HCEC 1CT (cell line): ENCODE results near the gene ZNF547.

Source experiments
- DNase-seq: peaks from one replicate; pipeline ENCODE4 v3.0.0-alpha.2; 2017

The ZNF547 gene

GRCh38 chr19:57362997-57363687 is at the start of gene ZNF547, which contains the start of gene TRAPPC2B:
Gene ZNF547, plus strand, starts transcription at chr19:57363551. Its CDS starts 5,005 bp downstream, at chr19:57368556.
Gene TRAPPC2B, plus strand, starts transcription at chr19:57363551. Its CDS starts 1,283 bp downstream, at chr19:57364834.
- peak; percentile 99 for DNase-seq

GRCh38 chr19:57314146-57314545 is 49.2 kb upstream of the ZNF547 start:
- DNase-seq = no peak

GRCh38 chr19:57317503-57317902 is 45.8 kb upstream of the ZNF547 start:
- no peak for DNase-seq

GRCh38 chr19:57319869-57320179 is 43.5 kb upstream of the ZNF547 start:
- DNase-seq = no peak

- peak; percentile 95 for DNase-seq
Measured at GRCh38 chr19:57320180-57321084, 42.9 kb upstream of the ZNF547 start, which contains the start of gene ZNF543. Gene ZNF543, plus strand, starts transcription at chr19:57320472. Its CDS starts 382 bp downstream, at chr19:57320854.

- no peak for DNase-seq
Measured at GRCh38 chr19:57321116-57321515, 42.2 kb upstream of the ZNF547 start.

GRCh38 chr19:57321751-57322150 is 41.6 kb upstream of the ZNF547 start:
- DNase-seq = no peak

- DNase-seq = no peak
Measured at GRCh38 chr19:57324992-57325391, 38.4 kb upstream of the ZNF547 start.

- no peak for DNase-seq
Measured at GRCh38 chr19:57327993-57328392, 35.4 kb upstream of the ZNF547 start.

- no peak for DNase-seq
Measured at GRCh38 chr19:57334191-57334590, 29.2 kb upstream of the ZNF547 start.

GRCh38 chr19:57338877-57339276 is 24.5 kb upstream of the ZNF547 start:
- peak; percentile 60 for DNase-seq

- no peak for DNase-seq
Measured at GRCh38 chr19:57342582-57342981, 20.8 kb upstream of the ZNF547 start.

GRCh38 chr19:57348136-57348535 is 15.2 kb upstream of the ZNF547 start:
- peak; percentile 55 for DNase-seq

GRCh38 chr19:57350877-57351805 is 12.2 kb upstream of the ZNF547 start, which contains the start of gene ZNF304:
Gene ZNF304, plus strand, starts transcription at chr19:57351271. Its CDS starts 394 bp downstream, at chr19:57351665.
- peak; percentile 95 for DNase-seq

- DNase-seq = no peak
Measured at GRCh38 chr19:57351867-57352266, 11.5 kb upstream of the ZNF547 start.

GRCh38 chr19:57355916-57356315 is 7.4 kb upstream of the ZNF547 start:
- DNase-seq = no peak

- DNase-seq = no peak
Measured at GRCh38 chr19:57357406-57357805, 5.9 kb upstream of the ZNF547 start.

- DNase-seq = no peak
Measured at GRCh38 chr19:57359300-57359699, 4.1 kb upstream of the ZNF547 start.

GRCh38 chr19:57362419-57362818 is 932 bp upstream of the ZNF547 start:
- no peak for DNase-seq

GRCh38 chr19:57363688-57364181 is 384 bp downstream of the ZNF547 start:
- no peak for DNase-seq

- no peak for DNase-seq
Measured at GRCh38 chr19:57366776-57367175, 3.4 kb downstream of the ZNF547 start.

GRCh38 chr19:57374179-57374578 is 10.8 kb downstream of the ZNF547 start:
- no peak for DNase-seq
